Liver (tissue), 3 donors: Measurements from ENCODE around the gene EPC1.

Source experiments
- EGR1 ChIP-seq, 2 donors: IDR thresholded peaks; 2 replicates each; pipeline ENCODE4 v1.6.1; 2016 to 2018; ENCODE audit warnings: antibody characterized with exemption in 2 of 2, low read depth in 2 of 2
- FOXA1 ChIP-seq: IDR thresholded peaks from 2 replicates; pipeline ENCODE4 v1.6.1; 2016; ENCODE audit warnings: antibody characterized with exemption
- JUND ChIP-seq, 2 donors: IDR thresholded peaks; 2 replicates each; pipeline ENCODE4 v1.6.1; 2016; ENCODE audit warnings: antibody characterized with exemption in 2 of 2
- RXRA ChIP-seq, 2 donors: IDR thresholded peaks; 2 replicates each; pipeline ENCODE4 v1.6.1; 2017 to 2018; ENCODE audit warnings: antibody characterized with exemption in 2 of 2, mild to moderate bottlenecking in 1 of 2
- SP1 ChIP-seq: IDR thresholded peaks from 2 replicates; pipeline ENCODE4 v1.6.1; 2018; ENCODE audit warnings: antibody characterized with exemption, mild to moderate bottlenecking
- TAF1 ChIP-seq: conservative IDR thresholded peaks from 2 replicates; pipeline ENCODE4 v1.6.1; 2016; ENCODE audit warnings: antibody characterized with exemption, mild to moderate bottlenecking
- TF ChIP-seq, protein P1 (sequence below): fragments of 150-350 bp; IDR thresholded peaks from 2 replicates; pipeline ENCODE4 v1.5.1; 2017; ENCODE audit warnings: improper control_type of control experiment, low read depth, low read length; ENCODE audit not compliant: missing input control
- TF ChIP-seq, protein P2 (sequence below): IDR thresholded peaks from 2 replicates; pipeline ENCODE4 v1.6.1; 2016; ENCODE audit warnings: antibody characterized with exemption
- TF ChIP-seq, protein P3 (sequence below): IDR thresholded peaks from 2 replicates; pipeline ENCODE4 v1.6.1; 2016; ENCODE audit warnings: antibody characterized with exemption
- donor health status: healthy.
- donor health status: healthy.

DNA sequence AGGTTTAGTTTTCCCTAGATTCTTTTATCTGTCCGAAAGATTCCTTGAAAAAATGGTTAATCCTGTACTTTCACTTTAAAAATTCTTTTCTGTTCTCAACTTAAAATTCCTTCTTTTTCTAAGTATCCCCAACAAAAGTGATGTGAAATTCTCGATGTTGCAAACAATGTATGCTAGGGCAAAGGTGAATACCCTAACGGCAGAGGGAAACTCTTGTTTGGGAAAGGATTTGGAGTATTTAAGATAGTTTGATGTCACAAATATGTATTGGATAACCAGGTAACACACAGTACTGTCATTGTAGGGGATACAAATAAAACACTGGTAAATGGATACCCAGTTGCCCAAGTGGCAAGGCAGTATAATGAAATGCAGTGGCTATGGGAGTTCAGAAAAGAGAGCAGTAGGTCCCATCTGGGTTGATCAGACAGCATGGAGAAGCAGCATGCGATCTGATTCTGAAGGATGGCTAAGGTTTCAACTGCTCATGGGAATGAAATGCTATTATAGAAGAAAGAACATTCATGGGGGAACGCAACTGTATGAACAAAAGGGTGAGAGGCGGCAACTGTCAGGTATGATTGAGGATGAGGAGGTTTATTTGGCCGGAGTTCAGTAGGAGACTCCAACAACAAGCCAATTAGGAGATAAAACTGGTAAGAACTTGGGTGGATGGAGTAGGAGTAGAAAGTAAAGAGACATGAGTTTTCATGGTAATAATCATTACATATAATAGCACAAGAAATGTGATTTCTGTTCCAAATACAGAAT is 3.2 kb upstream of the EPC1 start:
- TF ChIP-seq, protein P1, sequence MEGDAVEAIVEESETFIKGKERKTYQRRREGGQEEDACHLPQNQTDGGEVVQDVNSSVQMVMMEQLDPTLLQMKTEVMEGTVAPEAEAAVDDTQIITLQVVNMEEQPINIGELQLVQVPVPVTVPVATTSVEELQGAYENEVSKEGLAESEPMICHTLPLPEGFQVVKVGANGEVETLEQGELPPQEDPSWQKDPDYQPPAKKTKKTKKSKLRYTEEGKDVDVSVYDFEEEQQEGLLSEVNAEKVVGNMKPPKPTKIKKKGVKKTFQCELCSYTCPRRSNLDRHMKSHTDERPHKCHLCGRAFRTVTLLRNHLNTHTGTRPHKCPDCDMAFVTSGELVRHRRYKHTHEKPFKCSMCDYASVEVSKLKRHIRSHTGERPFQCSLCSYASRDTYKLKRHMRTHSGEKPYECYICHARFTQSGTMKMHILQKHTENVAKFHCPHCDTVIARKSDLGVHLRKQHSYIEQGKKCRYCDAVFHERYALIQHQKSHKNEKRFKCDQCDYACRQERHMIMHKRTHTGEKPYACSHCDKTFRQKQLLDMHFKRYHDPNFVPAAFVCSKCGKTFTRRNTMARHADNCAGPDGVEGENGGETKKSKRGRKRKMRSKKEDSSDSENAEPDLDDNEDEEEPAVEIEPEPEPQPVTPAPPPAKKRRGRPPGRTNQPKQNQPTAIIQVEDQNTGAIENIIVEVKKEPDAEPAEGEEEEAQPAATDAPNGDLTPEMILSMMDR, result no peak
- TF ChIP-seq JUND (IDR thresholded peaks at IDR 0.05), result no peak
- TF ChIP-seq, protein P2, sequence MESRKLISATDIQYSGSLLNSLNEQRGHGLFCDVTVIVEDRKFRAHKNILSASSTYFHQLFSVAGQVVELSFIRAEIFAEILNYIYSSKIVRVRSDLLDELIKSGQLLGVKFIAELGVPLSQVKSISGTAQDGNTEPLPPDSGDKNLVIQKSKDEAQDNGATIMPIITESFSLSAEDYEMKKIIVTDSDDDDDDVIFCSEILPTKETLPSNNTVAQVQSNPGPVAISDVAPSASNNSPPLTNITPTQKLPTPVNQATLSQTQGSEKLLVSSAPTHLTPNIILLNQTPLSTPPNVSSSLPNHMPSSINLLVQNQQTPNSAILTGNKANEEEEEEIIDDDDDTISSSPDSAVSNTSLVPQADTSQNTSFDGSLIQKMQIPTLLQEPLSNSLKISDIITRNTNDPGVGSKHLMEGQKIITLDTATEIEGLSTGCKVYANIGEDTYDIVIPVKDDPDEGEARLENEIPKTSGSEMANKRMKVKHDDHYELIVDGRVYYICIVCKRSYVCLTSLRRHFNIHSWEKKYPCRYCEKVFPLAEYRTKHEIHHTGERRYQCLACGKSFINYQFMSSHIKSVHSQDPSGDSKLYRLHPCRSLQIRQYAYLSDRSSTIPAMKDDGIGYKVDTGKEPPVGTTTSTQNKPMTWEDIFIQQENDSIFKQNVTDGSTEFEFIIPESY, result no peak
- no peak for TF ChIP-seq TAF1
- TF ChIP-seq, protein P3, sequence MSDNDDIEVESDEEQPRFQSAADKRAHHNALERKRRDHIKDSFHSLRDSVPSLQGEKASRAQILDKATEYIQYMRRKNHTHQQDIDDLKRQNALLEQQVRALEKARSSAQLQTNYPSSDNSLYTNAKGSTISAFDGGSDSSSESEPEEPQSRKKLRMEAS, result no peak
- peak; percentile 17 to 38 for TF ChIP-seq RXRA (IDR thresholded peaks at IDR 0.05)
- TF ChIP-seq EGR1 (IDR thresholded peaks at IDR 0.05; ENCODE audit: low read depth in 2 of 2), result no peak
- no peak for TF ChIP-seq SP1
- no peak for TF ChIP-seq FOXA1
